Stimulated activated CD4-positive, alpha-beta T cell treated with anti-CD3 and anti-CD28 coated beads, TNF-alpha, amount 100 ng/mL, for 4 hours (primary cell): ENCODE measurements around the gene ARHGEF7.

Experiments used
- DNase-seq, 3 experiments: peaks; one replicate each; pipeline ENCODE4 v3.0.0-alpha.2; 2020; ENCODE audit warnings: low read depth in 3 of 3

ARHGEF7 gene

DNA sequence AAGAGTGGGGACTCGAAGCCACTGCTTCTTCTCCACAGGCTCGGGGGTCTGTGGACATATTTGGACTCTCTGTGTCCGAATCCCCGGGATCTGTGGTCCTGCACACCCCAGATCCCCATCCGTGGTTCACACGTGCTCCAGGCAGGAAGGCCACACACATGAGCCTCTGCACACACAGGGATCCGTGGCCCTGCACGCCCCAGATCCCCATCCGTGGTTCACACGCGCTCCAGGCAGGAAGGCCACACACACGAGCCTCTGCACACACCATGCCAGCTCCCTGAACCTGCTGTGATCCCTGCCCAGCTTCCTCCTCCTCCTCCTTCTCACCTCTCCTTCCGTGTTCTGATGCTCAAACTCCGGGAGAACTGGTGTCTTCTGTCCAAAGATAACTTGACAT is 208.4 kb downstream of the ARHGEF7 start:
- no peak for DNase-seq

DNA sequence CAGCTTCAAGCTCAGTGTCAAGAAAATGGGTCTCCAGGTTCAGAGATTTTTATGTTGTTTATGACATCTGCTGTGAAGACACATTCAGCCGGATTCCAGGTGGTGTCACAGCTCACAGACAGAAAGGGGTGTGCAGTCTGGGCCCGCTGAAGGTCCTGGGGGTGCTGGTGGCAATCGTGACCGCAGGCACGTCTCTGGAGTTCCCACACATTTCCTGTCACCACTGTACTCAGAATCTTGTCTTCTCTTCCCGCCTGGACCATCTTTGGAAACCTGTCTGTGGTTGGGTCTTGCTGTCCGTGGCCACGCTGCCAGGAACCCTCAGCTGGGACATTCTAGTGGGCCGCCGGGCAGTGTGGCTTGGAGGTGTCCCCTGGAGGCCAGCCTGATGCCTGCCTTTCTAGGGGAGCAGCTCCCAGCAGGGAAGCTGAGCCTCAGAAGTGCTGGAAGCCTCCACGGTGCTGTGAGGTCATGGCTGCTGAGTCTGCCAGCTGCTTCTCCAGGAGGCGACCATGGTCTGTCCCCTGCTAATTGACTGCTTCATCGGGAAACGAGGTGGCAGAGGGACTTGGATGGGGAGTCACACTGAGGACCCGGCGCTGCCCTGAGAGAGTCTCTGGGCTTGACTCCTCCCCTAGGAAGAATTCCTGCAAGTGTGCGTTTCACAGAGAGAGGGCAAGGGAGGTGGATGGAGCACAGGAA is 209.0 kb downstream of the ARHGEF7 start:
- DNase-seq, result no peak

DNA sequence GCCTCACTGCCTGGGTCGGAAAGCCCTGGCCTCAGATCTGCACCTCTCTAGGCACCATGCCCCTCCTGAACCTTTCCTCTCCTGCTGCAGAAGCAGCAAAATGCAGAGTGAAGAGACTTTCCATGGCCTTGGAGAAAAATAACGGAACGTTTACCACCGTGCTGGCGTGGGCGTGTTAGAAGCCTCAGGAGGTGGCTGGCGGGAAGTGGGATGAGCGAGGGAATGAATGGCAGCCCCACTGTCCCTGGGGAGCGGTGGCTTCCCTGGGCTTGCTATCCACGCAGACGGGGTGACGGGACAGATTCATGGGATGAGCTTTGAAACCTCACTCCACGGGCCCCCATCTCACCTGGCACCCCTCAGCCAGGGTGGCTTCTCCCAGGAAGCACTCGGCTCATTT is 209.6 kb downstream of the ARHGEF7 start:
- no peak for DNase-seq

DNA sequence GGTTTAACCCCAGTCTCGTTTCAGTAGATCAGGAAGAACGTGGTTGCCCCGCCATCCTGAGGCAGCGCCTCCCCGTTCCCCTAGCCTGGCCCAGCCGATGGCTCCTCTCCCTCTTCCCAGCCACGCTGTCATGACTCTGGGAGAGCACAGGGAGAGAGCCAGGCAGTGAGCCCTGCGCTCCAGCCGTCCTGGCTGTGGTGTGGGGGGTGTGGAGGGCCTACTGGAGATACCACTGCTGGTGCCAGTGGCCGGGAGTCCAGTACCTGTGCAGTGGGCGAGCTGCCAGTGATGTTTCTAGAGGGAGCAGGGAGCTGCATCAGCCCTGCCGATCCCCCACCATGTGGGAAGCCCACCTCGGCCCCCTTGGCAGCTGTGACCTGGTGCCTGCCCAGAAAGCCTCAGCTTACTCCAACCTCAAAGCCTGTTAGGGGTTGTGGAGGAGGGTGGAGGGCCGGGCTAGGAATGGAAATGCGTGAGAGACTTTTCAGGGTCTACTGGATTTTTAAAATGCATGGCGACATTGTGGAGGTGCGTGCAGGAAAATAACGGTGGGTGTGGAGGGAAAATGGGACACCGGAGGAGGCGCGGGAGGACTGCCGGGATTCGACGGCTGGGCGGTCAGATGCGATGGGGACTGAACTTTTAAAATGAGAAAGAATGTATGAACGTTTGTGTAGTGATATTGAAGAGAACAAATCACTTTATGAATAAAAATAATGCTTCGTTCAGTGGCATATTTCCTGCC is 210.2 kb downstream of the ARHGEF7 start:
- no peak for DNase-seq

DNA sequence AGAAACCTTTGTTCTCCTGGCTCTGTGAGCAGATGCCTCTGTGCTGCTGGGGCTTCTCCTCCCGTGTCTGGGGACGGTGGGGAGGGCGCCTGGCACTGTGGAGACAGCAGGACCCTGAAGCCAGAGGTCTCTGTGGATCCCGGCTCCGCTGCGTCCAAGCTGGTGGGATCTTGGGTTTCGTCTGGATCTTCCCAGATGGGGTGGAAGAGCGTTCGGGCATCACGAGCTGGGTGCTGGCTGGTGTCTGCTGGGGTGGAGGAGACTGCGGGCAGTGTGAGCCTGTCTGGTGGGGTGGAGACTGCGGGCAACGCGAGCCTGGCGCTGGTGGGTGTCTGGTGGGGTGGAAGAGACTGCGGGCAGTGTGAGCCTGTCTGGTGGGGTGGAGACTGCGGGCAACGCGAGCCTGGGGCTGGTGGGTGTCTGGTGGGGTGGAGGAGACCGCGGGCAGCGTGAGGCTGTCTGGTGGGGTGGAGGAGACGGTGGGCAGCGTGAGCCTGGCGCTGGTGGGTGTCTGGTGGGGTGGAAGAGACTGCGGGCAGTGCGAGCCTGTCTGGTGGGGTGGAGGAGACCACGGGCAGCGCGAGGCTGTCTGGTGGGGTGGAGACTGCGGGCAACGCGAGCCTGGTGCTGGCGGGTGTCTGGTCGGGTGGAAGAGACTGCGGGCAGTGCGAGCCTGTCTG is 211.0 kb downstream of the ARHGEF7 start:
- no peak for DNase-seq

DNA sequence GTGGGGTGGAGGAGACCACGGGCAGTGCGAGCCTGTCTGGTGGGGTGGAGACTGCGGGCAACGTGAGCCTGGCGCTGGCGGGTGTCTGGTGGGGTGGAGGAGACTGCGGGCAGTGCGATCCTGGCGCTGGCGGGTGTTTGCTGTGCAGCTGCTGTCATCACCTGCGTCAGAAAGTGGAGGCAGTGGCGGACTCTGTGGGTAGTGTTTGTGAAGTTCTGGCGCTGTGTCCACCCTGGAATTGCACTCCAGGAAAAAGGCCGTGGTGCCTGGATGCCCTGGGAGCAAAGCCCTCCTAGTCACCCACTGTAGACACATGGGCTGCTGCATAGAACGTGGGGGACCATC is 211.5 kb downstream of the ARHGEF7 start:
- no peak for DNase-seq

DNA sequence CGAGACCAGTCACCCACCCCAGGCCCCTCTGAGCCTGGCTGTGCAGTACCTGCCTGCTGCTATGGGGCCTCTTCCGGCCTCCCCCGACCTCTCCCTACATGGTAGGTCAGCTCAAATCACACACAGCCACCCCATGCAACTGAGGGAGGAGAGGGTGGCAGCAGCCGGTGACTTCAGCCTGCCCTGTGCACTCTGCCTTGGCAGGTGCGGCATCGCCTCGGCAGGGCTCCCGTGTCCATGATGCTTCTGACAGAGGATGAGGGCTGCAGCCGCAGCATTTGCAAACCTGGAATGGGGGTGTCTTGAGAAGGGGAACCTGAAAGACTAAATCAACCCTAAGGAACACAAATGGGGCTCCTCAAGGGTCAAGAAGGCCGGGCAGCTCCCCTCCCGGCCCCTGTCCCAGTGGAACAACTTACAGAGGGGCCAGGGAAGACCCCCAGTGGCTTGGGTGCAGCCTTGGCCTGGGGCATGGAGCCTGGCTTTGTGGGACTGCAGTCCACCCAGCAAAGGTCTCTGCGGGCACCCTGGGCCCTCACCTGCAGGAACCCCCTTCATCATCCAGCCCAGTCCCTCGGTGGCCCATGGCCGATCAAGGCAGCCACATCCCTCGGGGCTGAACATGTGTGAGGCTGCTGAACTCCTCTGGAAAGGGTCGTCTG is 212.0 kb downstream of the ARHGEF7 start:
- no peak for DNase-seq

DNA sequence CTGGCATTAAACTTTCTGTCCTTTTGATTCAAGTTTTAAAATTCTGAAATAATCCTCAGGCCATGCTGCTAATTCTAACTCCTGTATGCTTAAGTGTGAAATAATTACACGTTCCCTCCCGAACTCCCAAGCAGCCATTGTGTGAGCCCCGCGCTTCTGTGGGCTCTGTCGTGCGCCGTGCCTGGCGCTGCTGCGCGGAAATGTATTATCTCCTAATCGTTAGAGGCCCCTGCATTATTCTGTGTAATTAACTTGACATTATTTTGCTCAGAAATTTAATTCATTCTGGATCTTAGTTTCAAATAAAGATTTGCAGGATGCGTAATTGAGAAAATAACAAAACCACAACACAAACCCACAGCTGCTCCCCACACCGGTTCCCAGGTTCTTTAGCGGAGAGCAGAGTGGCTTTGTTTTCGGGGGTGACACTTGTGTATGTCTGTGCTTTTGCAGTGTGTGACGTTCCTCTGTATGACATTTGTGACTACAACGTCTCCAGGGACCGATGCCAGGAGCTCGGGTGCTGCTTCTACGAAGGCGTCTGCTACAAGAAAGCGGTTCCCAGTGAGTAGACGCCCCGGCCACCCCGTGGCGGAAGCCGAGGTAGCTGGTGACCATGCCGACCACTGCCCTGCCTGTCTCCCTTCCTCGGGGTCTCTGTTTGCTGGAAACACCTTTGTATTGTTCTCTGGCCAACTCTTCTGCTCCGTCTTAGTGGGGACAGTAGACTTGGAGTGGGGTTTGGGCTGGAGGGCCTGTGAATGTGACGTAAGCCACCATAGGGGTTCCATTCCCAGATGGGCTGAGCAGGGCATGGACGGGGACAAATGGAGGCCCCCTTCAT is 212.8 kb downstream of the ARHGEF7 start:
- DNase-seq, result no peak

DNA sequence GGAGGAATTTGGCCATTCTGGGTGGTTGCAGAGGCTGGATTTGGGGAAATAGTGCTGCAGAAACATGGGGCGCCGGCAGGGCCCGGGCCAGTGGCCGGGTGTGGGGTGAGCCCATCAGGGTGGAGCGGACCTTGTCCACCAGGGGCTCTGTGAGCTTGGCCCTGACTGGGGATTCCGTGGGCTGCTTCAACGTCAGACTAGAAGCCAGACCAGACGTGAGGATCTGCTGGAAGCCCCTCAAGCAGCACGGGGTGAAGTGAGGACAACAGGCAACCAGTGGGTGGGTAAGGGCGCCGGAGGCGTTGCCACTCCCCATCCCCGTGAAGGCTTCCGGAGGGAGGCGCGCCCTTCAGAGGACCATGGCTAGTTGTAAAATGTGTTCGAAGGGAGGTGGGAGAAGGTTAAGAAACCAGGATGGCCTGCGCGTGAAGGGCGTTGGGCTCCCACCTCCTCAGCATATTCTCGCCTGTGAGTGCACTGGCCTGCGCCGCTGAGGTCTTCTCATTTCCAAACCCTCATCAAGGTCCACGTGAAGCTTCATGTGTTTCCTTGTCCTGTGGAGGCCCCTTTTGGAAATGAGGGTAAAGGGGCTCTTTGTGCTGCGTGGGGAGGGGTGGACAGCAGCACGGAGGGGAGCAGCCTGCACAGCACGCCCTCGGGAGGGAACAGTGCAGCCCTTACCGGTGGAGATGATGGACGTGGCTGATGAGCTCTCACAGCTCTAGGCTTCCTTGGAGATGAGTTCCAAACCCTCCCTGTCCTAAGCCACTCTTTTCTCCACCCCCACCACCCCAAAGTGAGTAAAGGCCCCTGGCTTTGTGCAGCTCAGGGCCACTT is 213.7 kb downstream of the ARHGEF7 start:
- DNase-seq, result no peak

DNA sequence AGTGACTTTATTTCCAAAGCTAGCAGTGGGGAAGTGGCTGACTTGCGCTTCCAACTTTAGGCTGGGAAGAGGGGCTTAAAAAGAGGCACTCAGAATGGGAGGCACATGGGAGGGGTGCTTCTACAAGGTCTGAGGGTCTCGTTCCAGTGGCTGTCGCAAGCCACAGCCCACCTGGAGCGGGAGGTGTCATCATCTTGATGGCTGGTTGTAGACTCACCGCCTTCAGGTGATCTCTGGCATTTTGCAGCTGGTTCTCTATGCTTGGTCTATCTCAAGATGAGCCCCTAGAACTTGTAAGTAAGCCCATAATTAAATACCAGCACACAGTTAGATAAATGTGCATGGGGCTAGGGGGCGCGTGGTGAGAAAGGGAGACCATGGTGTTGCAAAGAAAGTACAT is 214.5 kb downstream of the ARHGEF7 start:
- no peak for DNase-seq

DNA sequence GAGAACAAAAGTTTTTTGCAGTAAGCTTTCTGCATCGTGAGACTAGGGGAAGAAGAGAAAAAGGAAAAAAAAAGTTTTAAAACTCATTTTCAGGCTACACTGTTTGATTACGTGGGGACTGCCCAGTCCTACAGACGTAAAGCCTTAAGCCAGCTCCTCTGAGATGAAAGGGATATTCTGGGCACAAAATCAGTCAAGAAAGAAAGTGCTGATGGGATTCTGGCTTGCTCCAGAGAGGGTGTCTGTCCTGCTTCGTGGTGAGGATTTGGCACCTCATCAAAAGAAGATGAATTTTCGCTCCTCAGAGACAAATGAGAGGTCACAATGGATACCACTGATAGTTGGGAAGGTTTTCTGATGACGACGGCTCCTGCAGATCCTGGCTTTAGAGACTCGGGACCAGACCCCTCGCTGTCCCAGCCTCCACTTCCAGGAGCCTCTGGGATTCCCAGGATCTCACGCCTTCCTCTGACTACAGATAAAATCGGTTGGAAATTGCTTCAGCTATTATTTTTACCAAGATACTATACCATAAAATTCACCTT is 215.0 kb downstream of the ARHGEF7 start:
- no peak for DNase-seq

DNA sequence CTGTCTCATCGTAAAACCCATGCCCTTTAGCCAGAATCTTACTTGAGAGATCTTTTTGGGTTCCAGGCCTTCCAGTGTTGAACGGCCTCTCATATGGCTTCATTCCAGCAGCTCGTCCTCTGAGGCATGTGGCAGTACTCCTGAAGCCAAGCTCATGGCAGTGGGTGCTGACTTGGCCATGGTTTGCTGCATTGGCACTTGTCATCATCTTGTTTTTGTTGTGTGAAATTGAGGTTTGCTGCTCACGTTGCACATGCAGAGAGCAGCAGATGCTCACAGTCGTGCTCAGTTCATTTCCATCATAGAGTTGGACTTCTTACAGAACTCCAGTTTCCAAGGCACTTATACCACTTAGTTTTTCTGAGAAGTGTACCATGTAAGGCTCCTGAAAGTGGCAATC is 220.2 kb downstream of the ARHGEF7 start:
- no peak for DNase-seq

DNA sequence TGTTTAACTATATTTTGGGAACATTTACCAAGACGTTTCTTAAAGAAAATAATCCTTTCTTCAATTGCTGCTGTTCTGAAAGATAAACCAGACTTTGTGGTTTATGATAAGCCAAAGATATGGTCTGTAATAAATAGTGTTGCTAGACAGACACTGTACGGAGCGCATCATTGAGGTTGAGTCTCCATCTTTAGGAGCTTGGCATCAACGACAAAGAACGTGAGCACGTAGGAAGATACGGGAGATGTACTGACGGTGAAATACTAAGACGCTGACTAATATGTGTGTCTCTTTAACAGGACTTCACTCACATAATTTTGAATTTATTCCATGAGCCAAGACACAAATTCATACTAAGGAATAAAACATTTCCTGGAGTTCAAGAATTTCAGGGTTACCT is 221.6 kb downstream of the ARHGEF7 start:
- no peak for DNase-seq

DNA sequence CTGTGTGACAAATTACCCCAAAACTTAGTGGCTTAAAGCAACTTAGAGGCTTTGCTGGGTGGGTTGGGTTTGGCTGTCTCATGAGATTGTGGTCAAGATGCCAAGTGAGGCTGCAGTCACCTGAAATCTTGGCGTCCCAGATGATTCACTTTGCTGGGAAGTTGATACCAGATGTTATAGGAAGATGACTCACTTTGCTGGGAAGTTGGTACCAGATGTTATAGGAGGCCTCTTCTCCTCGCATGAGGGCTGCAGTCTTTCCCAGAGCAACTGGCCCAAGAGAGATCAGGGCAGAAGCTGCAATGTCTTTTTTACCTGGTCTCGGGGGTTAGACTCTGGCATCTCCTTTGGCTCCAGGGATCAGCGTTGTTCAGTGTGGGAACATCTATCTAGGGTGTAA is 222.1 kb downstream of the ARHGEF7 start:
- DNase-seq, result no peak

DNA sequence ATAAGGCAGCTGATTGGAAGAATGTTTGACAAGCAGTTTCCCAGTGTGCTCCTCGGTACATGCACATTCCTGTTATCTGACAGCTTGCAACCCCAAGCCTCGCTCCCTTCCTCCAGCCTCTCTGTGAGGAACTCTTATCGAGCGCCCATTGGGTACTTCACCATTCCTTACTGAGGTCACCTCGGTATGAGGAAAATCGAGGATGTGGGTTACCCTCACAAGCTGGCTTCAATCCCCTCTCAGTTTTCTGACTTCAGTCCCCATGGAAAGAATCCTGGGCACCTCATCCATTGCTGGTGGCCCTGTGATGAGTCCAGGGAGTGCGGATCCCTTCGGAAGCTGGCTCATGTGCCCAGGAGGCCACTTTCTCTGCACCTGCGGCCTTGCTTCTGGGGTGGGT is 222.6 kb downstream of the ARHGEF7 start:
- no peak for DNase-seq

DNA sequence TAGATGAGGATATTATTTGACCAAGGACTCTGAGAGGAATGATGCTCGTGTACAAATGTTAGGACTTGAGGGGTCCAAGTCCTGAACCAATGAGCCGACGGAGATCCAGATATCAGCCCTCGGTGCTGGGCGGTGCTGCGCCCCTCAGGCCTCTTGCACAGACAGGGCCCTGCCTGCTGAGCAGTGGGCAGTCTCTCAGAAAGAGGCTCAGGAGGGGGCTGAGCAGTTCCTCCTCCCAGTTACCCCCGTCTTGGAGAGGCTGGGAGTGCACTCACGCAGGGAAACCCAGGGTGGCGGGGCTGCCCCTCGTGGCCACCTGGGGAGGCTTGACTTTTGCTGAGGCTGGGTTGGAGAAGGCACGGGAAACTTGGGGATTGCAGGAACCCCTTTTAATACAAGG is 223.7 kb downstream of the ARHGEF7 start:
- no peak for DNase-seq

DNA sequence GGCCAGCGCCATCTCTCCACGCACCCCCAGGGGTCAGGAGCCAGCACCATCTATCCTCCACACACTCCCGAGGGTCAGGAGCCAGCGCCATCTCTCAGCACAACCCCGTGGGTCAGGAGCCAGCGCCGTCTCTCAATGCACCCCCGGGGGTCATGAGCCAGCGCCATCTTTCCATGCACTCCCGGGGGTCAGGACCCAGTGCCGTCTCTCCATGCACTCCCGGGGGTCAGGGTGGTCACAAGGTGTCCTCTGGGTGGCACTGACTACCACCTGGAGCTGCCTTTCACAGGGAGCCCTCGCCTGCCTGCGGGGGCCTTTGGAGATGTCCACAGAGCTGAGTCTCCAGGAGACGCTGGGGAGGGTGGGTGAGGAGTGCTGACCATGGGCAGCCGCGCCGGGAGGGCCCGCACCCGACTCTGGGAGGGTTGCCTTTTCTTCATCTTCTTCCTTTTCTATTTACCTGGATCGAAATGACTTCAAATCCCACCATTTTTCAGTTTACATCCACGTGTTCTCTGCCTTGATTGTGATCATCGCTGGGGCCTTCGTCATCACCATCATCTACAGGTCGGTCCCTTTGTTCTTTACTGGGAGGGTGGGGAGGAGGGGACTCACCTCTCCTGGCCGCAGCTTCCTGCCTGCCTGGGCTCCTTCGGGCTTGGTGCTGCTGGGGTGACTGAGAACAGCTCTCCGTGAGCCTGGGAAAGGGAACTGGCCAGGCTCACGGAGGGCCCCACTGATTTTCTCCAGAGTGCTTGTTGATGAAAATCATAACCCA is 224.4 kb downstream of the ARHGEF7 start:
- DNase-seq, result no peak

DNA sequence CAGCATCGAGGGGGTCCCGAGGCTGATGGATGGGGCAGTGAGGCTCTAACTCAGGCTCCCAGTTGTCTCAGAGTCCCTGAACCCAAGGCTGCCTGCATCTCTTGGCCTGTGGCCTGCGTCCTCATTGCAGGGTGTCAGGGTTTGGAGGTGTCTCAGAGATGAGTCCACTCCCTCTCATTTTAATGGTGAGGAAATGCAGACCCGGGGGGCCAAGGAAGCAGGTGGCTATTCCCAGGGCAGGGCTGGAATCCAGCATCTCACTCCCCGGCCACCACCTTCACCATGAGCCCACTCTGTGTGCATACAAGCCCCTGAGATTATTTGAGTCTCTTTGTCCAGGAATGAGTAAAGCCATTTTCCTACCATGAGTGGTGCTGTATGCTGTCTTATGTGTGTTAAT is 226.8 kb downstream of the ARHGEF7 start:
- DNase-seq, result no peak

DNA sequence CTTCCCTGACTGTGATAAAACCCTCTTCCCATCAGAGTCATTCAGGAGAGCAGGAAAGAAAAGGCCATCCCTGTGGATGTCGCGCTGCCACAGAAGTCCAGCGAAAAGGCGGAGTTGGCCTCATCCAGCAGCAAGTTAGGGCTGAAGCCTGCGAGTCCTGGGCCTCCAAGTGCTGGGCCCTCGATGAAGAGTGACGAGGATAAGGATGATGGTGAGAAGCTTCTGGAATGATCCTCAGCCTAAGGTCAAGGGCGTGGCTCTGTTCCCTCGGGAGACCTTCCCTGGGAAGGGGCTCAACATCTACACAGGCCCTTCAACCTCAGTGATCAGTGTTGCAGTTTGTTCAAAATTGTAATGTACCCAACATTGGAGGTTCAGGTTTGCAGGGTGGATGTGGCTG is 227.6 kb downstream of the ARHGEF7 start:
- no peak for DNase-seq
